Stimulated activated naive CD8-positive, alpha-beta T cell treated with anti-CD3 and anti-CD28 coated beads, Interleukin-15, Interleukin-2, amounts not matched to agents 100 ng/mL and 50 ng/mL, for 24 hours (primary cell): Measurements from ENCODE around the gene KCNAB1.

Source experiments
- H3K27ac Mint-ChIP-seq: one replicate; pipeline ENCODE4 v1.8.0; 2021; ENCODE audit warnings: mild to moderate bottlenecking, mixed read lengths
- H3K27me3 Mint-ChIP-seq: one replicate; pipeline ENCODE4 v1.8.0; 2021; ENCODE audit warnings: mixed read lengths
- H3K36me3 Mint-ChIP-seq: one replicate; pipeline ENCODE4 v1.8.0; 2021; ENCODE audit warnings: low read depth, mixed read lengths
- H3K4me1 Mint-ChIP-seq: one replicate; pipeline ENCODE4 v1.8.0; 2021; ENCODE audit warnings: low read depth, mixed read lengths
- H3K4me3 Mint-ChIP-seq: one replicate; pipeline ENCODE4 v1.8.0; 2021; ENCODE audit warnings: mild to moderate bottlenecking, mixed read lengths
- H3K9me3 Mint-ChIP-seq: one replicate; pipeline ENCODE4 v1.8.0; 2021; ENCODE audit warnings: mixed read lengths

KCNAB1 gene

GRCh38 chr3:156246961-156247725 lies 126.8 kb downstream of the KCNAB1 start:
- Mint-ChIP-seq H3K9me3 (no peaks in the 10 kb centered on the region), H3K4me1 (no peaks in the 10 kb centered on the region), H3K27me3 (peaks cover 21% of the 10 kb centered on the region), H3K27ac (no peak overlapping the region), H3K4me3 (no peak overlapping the region), H3K36me3 (no peaks in the 10 kb centered on the region)

GRCh38 chr3:156250550-156250949 lies 130.2 kb downstream of the KCNAB1 start:
- H3K36me3 Mint-ChIP-seq: no peaks in the 10 kb centered on the region
- no peaks in the 10 kb centered on the region for H3K4me1 Mint-ChIP-seq
- peaks cover 21% of the 10 kb centered on the region for H3K27me3 Mint-ChIP-seq
- H3K27ac Mint-ChIP-seq: no peak overlapping the region
- no peaks in the 10 kb centered on the region for H3K9me3 Mint-ChIP-seq
- no peak overlapping the region for H3K4me3 Mint-ChIP-seq

DNA sequence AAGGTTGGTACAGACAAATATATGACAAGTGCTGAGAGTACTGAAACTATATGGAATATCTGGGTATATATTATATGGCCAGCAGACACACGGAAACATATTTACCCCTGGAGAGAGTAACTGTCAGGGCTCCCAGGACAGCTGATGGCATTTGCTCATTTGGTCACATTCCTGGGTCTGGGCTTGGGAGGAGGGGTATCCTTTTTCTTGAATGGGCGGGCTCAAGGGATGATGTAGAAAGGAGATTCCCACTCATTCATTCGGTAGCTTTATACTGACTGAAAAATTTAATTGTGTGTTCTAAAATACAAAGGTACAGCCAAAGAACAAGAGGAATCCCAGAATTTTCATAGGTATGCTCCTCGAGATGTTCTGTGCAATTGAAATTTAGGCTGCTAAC lies 131.0 kb downstream of the KCNAB1 start:
- Mint-ChIP-seq H3K27ac (no peak overlapping the region), H3K9me3 (no peaks in the 10 kb centered on the region), H3K36me3 (no peaks in the 10 kb centered on the region), H3K27me3 (peaks cover 17% of the 10 kb centered on the region), H3K4me1 (no peaks in the 10 kb centered on the region), H3K4me3 (no peak overlapping the region)

DNA sequence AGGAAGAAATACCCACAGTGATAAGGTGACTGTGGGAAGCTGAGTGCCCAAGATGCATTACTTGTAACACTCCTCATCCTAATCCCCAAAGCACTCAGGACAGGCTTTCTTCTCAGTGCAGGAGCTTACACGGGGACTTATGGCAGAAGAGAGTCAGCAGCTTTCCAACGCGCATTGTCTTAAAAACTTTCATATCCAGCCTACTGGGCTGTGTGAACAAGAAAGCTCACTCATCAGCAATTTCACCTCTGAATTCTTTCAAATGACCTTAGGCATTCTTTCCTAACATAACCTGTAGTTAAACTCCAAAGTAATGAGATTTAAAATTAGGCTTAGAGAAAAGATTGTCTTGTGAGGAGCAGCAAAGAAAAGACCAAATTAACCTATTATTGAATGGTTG lies 132.3 kb downstream of the KCNAB1 start:
- Mint-ChIP-seq H3K4me1 (no peaks in the 10 kb centered on the region), H3K27ac (no peak overlapping the region), H3K36me3 (no peaks in the 10 kb centered on the region), H3K4me3 (no peak overlapping the region), H3K9me3 (no peaks in the 10 kb centered on the region), H3K27me3 (peaks cover 13% of the 10 kb centered on the region)

GRCh38 chr3:156253150-156253549 lies 132.8 kb downstream of the KCNAB1 start:
- Mint-ChIP-seq H3K36me3 (no peaks in the 10 kb centered on the region), H3K9me3 (no peaks in the 10 kb centered on the region), H3K27me3 (peaks cover 9% of the 10 kb centered on the region), H3K27ac (no peak overlapping the region), H3K4me3 (no peak overlapping the region), H3K4me1 (no peaks in the 10 kb centered on the region)

GRCh38 chr3:156256256-156256655 lies 135.9 kb downstream of the KCNAB1 start:
- Mint-ChIP-seq H3K27ac (no peak overlapping the region), H3K36me3 (no peaks in the 10 kb centered on the region), H3K4me3 (no peak overlapping the region), H3K9me3 (no peaks in the 10 kb centered on the region), H3K4me1 (no peaks in the 10 kb centered on the region), H3K27me3 (peaks cover under 1% of the 10 kb centered on the region)

- H3K4me3 Mint-ChIP-seq: no peak overlapping the region
- H3K4me1 Mint-ChIP-seq: no peaks in the 10 kb centered on the region
- no peaks in the 10 kb centered on the region for H3K36me3 Mint-ChIP-seq
- no peaks in the 10 kb centered on the region for H3K9me3 Mint-ChIP-seq
- no peaks in the 10 kb centered on the region for H3K27me3 Mint-ChIP-seq
- no peak overlapping the region for H3K27ac Mint-ChIP-seq
These were observed 136.6 kb downstream of the KCNAB1 start for GRCh38 chr3:156256945-156257344.

DNA sequence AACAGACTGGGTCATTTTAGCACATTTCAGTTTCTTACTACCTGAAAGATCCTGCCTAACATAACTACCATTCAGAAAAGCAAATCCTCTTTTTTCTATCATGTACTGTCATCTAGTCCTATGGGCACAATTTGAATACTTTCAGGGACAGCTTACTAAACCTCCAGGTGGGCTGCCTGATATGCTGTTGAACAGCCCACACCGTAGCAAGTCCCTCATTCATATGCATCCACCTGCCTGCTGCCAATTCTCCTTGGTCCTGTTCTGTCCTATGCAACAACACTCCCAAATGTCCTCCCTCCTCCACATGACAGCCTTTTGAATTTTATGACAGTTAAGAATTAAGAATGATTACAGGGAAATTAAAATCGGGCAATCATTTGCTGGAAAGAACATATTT lies 137.9 kb downstream of the KCNAB1 start:
- no peak overlapping the region for H3K4me3 Mint-ChIP-seq
- H3K27ac Mint-ChIP-seq: no peak overlapping the region
- H3K27me3 Mint-ChIP-seq: no peaks in the 10 kb centered on the region
- no peaks in the 10 kb centered on the region for H3K36me3 Mint-ChIP-seq
- no peaks in the 10 kb centered on the region for H3K4me1 Mint-ChIP-seq
- H3K9me3 Mint-ChIP-seq: no peaks in the 10 kb centered on the region

GRCh38 chr3:156259896-156260295 lies 139.5 kb downstream of the KCNAB1 start:
- Mint-ChIP-seq H3K9me3 (no peaks in the 10 kb centered on the region), H3K4me1 (no peaks in the 10 kb centered on the region), H3K27me3 (no peaks in the 10 kb centered on the region), H3K4me3 (no peak overlapping the region), H3K27ac (no peak overlapping the region), H3K36me3 (no peaks in the 10 kb centered on the region)

DNA sequence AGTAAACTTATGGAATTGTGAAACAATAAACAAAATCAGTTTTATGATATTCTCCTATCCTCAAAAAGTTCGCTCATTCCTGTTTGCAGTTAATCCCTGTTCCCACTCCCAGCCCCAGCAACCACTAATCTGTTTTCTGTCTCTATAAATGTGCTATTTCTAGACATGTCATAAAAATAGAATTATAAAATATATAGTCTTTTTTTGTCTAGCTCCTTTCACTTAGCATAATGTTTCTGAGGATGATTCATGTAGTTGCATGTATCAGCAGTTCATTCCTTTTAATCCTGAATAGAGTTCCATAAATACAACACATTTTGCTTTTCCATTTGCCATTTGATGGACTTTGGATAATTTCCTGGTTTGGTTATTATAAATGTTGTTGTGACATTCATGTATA lies 140.0 kb downstream of the KCNAB1 start:
- no peak overlapping the region for H3K4me3 Mint-ChIP-seq
- H3K27ac Mint-ChIP-seq: no peak overlapping the region
- no peaks in the 10 kb centered on the region for H3K9me3 Mint-ChIP-seq
- no peaks in the 10 kb centered on the region for H3K27me3 Mint-ChIP-seq
- H3K36me3 Mint-ChIP-seq: no peaks in the 10 kb centered on the region
- H3K4me1 Mint-ChIP-seq: no peaks in the 10 kb centered on the region

- H3K4me3 Mint-ChIP-seq: no peak overlapping the region
- no peaks in the 10 kb centered on the region for H3K36me3 Mint-ChIP-seq
- H3K9me3 Mint-ChIP-seq: no peaks in the 10 kb centered on the region
- H3K27me3 Mint-ChIP-seq: peaks cover 11% of the 10 kb centered on the region
- no peak overlapping the region for H3K27ac Mint-ChIP-seq
- no peaks in the 10 kb centered on the region for H3K4me1 Mint-ChIP-seq
These were observed 144.4 kb downstream of the KCNAB1 start for GRCh38 chr3:156264771-156265170.

DNA sequence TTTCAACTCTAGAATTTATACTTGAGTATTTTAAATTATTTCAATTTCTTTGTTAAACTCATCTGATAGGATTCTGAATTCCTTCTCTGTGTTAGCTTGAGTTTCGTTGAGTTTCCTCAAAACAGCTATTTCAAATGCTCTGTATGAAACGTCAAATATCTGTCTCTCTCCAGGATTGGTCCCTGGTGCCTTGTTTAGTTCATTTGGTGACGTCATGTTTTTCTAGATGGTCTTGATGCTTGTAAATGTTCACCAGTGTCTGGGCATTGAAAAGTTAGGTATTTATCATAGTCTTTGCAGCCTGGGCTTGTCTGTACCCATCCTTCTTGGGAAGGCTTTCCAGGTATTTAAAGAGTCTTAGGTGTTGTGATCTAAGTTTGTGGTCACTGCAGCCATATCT lies 151.1 kb downstream of the KCNAB1 start:
- Mint-ChIP-seq H3K27ac (no peak overlapping the region), H3K4me1 (no peaks in the 10 kb centered on the region), H3K36me3 (no peaks in the 10 kb centered on the region), H3K27me3 (peaks cover 16% of the 10 kb centered on the region), H3K9me3 (no peaks in the 10 kb centered on the region), H3K4me3 (no peak overlapping the region)

DNA sequence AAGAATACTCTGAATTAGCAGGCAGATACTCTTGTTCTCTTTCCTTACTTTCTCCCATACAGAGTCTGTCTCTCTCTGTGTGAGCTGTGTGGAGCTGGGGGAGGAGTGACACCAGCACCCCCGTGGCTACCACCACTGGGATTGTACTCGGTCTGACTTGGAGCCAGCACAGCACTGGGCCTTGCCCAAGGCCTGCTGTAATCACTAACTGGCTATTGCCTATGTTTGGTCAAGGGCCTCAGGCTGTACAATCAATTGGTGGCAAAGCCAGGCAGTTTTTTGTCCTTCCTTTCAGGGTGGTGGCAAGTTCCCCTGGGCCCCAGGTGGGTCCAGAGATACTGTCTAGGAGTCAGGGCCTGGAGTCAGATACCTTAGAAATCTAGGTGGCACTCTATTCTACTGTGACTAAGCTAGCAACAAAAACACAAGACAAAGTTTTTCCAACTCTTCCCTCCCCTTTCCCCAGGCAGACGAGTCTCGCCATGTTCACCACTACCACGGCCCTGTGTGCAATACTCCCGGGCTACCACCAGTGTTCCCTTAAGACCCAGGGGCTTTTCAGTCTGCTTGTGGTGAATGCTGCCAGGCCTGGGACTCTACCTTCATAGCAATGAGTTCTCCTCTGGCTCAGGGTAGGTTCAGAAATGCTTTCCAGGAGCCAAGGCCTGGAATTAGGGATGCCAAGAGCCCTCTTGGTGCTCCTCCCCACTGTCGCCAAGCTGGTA lies 151.8 kb downstream of the KCNAB1 start:
- H3K27me3 Mint-ChIP-seq: peaks cover 16% of the 10 kb centered on the region
- no peak overlapping the region for H3K4me3 Mint-ChIP-seq
- no peaks in the 10 kb centered on the region for H3K4me1 Mint-ChIP-seq
- no peaks in the 10 kb centered on the region for H3K36me3 Mint-ChIP-seq
- no peak overlapping the region for H3K27ac Mint-ChIP-seq
- H3K9me3 Mint-ChIP-seq: no peaks in the 10 kb centered on the region

DNA sequence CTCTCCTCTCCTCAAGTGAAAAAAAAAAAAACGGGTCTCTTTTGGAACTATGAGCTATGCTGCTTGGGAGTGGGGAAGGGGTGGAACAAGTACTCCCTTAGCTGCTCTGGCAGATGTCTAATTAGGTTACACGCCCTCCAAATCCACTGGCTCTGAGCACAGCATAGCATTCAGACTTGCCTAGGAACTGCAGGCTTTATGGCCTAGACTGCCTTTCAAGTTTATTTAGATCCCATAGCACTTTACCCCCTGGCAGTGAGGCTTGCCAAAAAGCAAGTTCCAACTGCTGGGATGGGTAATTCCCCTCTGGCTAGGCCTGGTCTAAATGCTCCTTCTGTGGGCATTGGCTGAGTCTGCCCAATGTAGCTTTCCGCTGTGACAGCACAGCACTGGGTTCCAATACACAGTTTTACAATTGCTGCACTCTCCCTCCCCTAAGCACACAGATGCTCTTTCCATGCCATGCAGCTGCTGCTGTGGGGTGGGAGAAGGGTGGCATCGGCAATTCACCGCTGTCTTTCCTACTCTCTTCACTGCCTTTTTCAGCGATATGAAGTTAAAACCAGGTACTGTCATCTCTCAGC lies 152.8 kb downstream of the KCNAB1 start:
- no peaks in the 10 kb centered on the region for H3K9me3 Mint-ChIP-seq
- peaks cover 16% of the 10 kb centered on the region for H3K27me3 Mint-ChIP-seq
- no peak overlapping the region for H3K27ac Mint-ChIP-seq
- H3K36me3 Mint-ChIP-seq: no peaks in the 10 kb centered on the region
- H3K4me3 Mint-ChIP-seq: no peak overlapping the region
- no peaks in the 10 kb centered on the region for H3K4me1 Mint-ChIP-seq

- Mint-ChIP-seq H3K4me1 (no peaks in the 10 kb centered on the region), H3K9me3 (no peaks in the 10 kb centered on the region), H3K27me3 (peaks cover 10% of the 10 kb centered on the region), H3K27ac (no peak overlapping the region), H3K36me3 (no peaks in the 10 kb centered on the region), H3K4me3 (no peak overlapping the region)
These were observed 154.4 kb downstream of the KCNAB1 start for GRCh38 chr3:156274791-156275190.
